Large intestine (tissue), 3 donors: ENCODE measurements around the gene ANO2. TPM values are rescaled to one million over a fixed set of nuclear protein-coding genes. Genes with fewer than 3 reads are reported as not detected.

Experiments used
- DNase-seq, 2 donors: peaks; one replicate each; pipeline versions ENCODE4 v3.0.0 to v3.0.0-alpha.2; 2013
- H3K27ac ChIP-seq: one replicate; pipeline ENCODE4 v1.5.1; 2013; ENCODE audit warnings: low read length
- H3K27me3 ChIP-seq: 2 replicates; pipeline ENCODE4 v1.6.1; 2013; ENCODE audit warnings: low read length; ENCODE audit not compliant: control insufficient read depth, insufficient read depth
- H3K36me3 ChIP-seq: 2 replicates; pipeline ENCODE4 v1.6.1; 2013; ENCODE audit warnings: low read length; ENCODE audit not compliant: control insufficient read depth, insufficient read depth
- H3K4me1 ChIP-seq: one replicate; pipeline ENCODE4 v1.6.1; 2013; ENCODE audit warnings: low read length; ENCODE audit not compliant: control insufficient read depth, insufficient read depth
- H3K4me3 ChIP-seq: one replicate; pipeline ENCODE4 v1.5.1; 2013; ENCODE audit warnings: low read length
- H3K9me3 ChIP-seq: one replicate; pipeline ENCODE4 v1.6.1; 2013; ENCODE audit warnings: mild to moderate bottlenecking, low read depth, low read length, moderate library complexity; ENCODE audit not compliant: control insufficient read depth
- WGBS: methylation state at CpG from one replicate; pipeline ENCODE4 v1.1.5; 2013; ENCODE audit warnings: low lambda C conversion rate; ENCODE audit not compliant: insufficient coverage; 5-methylcytosine and 5-hydroxymethylcytosine counted together
- polyA plus RNA-seq: library from polyadenylated mRNA; unstranded; fragments of 120-200 nt; gene quantifications from one replicate; pipeline ENCODE4 v1.2.1, GENCODE V29; 2013

The ANO2 gene
- polyA plus RNA-seq, 1 donor = 2.7 TPM

DNA sequence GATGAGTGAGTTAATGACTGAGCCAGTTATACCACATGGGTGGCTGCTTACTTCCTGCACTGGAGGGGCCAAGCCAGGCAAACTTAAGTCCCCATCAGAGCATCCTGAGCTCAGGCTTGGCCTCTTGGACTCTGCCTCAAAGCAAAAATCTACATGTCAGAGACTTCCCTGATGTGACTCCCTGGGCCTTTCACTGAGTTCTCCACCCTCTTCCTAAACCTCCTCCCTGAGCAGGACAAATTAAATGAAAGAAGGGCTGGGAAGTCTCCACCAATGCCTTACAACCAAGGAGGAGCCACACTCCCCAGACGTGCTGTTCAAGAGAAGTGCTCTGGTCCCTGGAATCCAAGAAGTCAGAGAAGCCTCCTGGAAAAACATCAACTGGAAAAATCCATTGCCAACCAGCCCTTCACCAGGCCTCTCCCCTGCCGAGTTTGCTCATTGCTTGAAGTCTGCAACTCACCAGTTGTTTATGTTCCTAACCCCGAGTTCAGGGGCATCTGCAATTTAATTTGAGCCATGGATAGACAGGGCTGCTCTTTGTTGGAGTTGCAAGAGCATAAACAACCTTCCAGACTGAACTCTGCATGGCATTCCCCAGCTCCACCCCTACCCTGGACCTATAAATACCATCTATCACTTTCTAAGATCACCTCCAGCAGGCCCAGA lies 160.5 kb downstream of the ANO2 start:
- Histone ChIP-seq H3K4me1 (no peaks in the 10 kb centered on the region), H3K36me3 (no peaks in the 10 kb centered on the region), H3K9me3 (no peaks in the 10 kb centered on the region), H3K4me3 (no peak overlapping the region), H3K27ac (no peak overlapping the region), H3K27me3 (peaks cover 5% of the 10 kb centered on the region)
- no CpG with 5 or more reads among the region's 3 CpGs for WGBS
- no peak for DNase-seq

- Histone ChIP-seq H3K27me3 (peaks cover 2% of the 10 kb centered on the region), H3K4me1 (no peaks in the 10 kb centered on the region), H3K27ac (no peak overlapping the region), H3K36me3 (no peaks in the 10 kb centered on the region), H3K9me3 (no peaks in the 10 kb centered on the region), H3K4me3 (no peak overlapping the region)
- 90% methylated on average over 2 of the region's 4 CpGs for WGBS
- DNase-seq = no peak
Observed at GRCh38 chr12:5783289-5783920, 161.7 kb downstream of the ANO2 start.

DNA sequence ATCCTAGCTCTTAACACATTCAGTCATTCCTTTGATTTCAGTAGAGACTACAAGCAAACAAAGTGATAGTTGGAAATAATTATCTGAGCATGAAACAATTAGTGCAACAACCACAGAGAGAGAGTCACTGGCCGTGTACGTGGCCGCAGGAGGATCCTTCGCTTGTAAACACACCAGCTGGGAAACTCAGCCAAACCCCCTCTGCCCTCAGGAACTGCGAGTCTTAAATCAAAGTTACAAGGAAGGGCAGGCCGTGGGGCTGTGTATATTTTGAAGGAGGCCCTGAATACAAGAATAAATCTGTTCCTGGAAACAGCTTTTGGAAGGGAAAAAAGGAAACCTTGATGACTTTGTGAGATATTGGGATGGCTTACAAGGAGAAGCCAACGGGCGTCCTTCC lies 164.5 kb downstream of the ANO2 start:
- DNase-seq = no peak
- no CpG with 5 or more reads among the region's 8 CpGs for WGBS
- H3K4me1 ChIP-seq = no peaks in the 10 kb centered on the region

DNA sequence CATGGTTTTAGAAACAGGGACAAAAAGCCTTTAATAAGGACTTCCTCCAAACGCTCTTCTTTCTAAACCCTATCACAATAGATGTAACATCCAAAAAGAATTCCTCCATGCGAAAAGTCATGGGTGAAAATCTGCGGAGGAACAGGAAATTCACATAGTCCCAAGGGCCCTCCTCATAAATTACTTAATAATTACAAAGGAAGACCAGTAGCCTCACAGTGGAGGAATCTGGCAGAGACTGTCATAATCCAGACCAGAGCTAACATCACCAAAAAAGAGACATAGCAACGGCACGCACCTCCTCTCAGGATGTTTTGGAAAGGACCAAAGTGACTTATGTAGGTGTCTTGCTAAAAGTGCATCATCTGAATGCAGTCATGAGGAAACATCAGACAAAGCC lies 165.7 kb downstream of the ANO2 start:
- Histone ChIP-seq H3K4me1 (no peaks in the 10 kb centered on the region), H3K36me3 (no peaks in the 10 kb centered on the region), H3K4me3 (no peak overlapping the region), H3K27me3 (peaks cover 12% of the 10 kb centered on the region), H3K9me3 (no peaks in the 10 kb centered on the region), H3K27ac (no peak overlapping the region)
- no CpG with 5 or more reads among the region's 5 CpGs for WGBS
- no peak for DNase-seq

More for the DNA sequence above, 164.5 kb downstream of the ANO2 start:
- Histone ChIP-seq H3K27ac (no peak overlapping the region), H3K4me3 (no peak overlapping the region), H3K27me3 (peaks cover 12% of the 10 kb centered on the region), H3K36me3 (no peaks in the 10 kb centered on the region), H3K9me3 (no peaks in the 10 kb centered on the region)

DNA sequence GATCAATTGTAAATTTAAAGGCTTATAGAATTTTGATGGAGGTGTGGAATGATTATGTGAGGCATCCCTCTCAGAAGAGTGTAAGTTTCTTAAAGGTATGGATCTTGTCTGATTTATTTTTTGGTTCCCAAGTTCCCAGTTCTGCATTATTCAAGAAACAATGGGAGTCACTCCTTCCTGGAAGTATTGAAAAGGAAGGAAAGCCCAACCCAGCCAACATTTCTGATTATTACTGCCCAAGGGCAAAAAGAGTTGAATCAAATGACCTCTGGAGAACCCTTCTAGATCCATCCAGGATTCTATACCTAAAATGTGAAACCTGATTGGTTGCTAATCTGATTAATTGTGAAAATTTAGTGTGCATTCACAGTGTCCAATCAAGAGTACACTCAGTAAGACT lies 166.2 kb downstream of the ANO2 start:
- DNase-seq = no peak
- Histone ChIP-seq H3K27me3 (peaks cover 14% of the 10 kb centered on the region), H3K9me3 (no peaks in the 10 kb centered on the region), H3K27ac (no peak overlapping the region), H3K4me1 (no peaks in the 10 kb centered on the region), H3K36me3 (no peaks in the 10 kb centered on the region), H3K4me3 (no peak overlapping the region)

DNA sequence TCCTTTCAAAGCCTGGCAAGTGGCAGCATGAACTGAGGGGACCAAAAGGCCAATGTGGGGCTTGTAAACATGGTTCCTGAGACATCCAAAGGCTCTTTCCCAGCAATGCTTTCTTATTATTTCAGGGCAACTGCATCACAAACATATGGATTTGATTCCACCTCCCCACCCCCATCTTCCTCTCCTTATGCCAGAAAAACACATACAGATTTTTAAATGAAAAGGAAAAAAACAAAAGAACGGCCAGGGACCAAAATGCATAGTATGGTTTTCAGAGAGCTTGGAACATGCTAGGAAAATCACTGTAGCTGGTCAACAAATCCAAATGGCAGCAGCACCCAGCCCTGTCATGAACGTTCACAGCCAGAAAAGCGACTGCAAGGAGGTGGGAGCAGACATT lies 167.6 kb downstream of the ANO2 start:
- H3K27ac ChIP-seq = no peak overlapping the region
- H3K36me3 ChIP-seq = no peaks in the 10 kb centered on the region
- H3K4me3 ChIP-seq = no peak overlapping the region
- no CpG with 5 or more reads among the region's 3 CpGs for WGBS
- no peak for DNase-seq
- peaks cover 22% of the 10 kb centered on the region for H3K27me3 ChIP-seq
- no peaks in the 10 kb centered on the region for H3K4me1 ChIP-seq
- no peaks in the 10 kb centered on the region for H3K9me3 ChIP-seq

- no CpG with 5 or more reads among the region's 4 CpGs for WGBS
- peaks cover 22% of the 10 kb centered on the region for H3K27me3 ChIP-seq
- H3K4me3 ChIP-seq = no peak overlapping the region
- H3K9me3 ChIP-seq = no peaks in the 10 kb centered on the region
- H3K4me1 ChIP-seq = no peaks in the 10 kb centered on the region
- no peaks in the 10 kb centered on the region for H3K36me3 ChIP-seq
- H3K27ac ChIP-seq = no peak overlapping the region
- DNase-seq = no peak
Observed at GRCh38 chr12:5776091-5776490, 169.0 kb downstream of the ANO2 start.

DNA sequence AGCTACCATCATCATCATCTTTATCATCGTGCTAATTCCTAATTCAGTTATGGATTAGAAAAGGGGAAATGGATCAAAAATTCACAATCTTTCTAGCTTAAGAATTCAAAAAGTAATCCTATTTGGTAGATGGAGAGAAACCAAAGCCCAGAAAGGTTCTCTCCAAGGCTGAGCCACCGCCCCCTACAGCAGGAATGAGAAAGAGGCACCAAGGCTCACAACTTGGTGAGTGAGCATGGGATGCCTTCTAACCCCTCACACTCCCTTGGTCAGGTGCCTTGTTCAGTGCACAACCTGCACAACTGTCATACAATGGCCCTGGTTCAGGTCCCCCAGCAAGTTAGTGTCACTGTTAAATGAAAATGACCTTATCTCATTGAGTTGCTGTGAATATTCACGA lies 171.5 kb downstream of the ANO2 start:
- DNase-seq = no peak
- H3K4me3 ChIP-seq = no peak overlapping the region
- H3K9me3 ChIP-seq = no peaks in the 10 kb centered on the region
- 93% methylated on average over 2 of the region's 3 CpGs for WGBS
- H3K36me3 ChIP-seq = no peaks in the 10 kb centered on the region
- no peak overlapping the region for H3K27ac ChIP-seq
- no peaks in the 10 kb centered on the region for H3K4me1 ChIP-seq
- peaks cover 25% of the 10 kb centered on the region for H3K27me3 ChIP-seq

GRCh38 chr12:5771756-5772155 lies 173.3 kb downstream of the ANO2 start:
- Histone ChIP-seq H3K27me3 (peaks cover 21% of the 10 kb centered on the region), H3K9me3 (no peaks in the 10 kb centered on the region), H3K4me1 (no peaks in the 10 kb centered on the region), H3K36me3 (no peaks in the 10 kb centered on the region), H3K27ac (no peak overlapping the region), H3K4me3 (no peak overlapping the region)
- 100% methylated on average over 1 of the region's 1 CpG for WGBS
- no peak for DNase-seq

DNA sequence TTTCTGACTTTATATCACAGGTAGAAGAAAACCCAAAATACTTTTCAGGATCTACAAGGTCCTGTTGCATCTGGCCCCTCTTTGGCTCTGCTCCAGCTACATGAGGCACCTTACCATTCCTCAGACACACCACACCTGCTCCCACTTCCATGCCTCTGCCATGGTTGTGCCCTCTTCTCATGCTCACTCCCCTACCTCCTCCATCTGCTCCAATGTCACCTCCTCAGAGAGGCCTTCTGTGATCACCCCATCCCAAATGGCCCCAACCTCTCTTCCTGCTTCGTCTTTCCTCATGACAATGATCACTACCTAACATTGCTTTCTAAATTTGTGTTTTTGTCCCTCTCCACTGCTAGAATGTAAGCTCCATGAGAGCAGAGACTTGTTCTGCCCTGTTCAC lies 174.3 kb downstream of the ANO2 start:
- Histone ChIP-seq H3K27me3 (peaks cover 21% of the 10 kb centered on the region), H3K9me3 (no peaks in the 10 kb centered on the region), H3K36me3 (no peaks in the 10 kb centered on the region), H3K27ac (no peak overlapping the region), H3K4me1 (no peaks in the 10 kb centered on the region), H3K4me3 (no peak overlapping the region)
- no CpG with 5 or more reads among the region's 1 CpG for WGBS
- DNase-seq = no peak

DNA sequence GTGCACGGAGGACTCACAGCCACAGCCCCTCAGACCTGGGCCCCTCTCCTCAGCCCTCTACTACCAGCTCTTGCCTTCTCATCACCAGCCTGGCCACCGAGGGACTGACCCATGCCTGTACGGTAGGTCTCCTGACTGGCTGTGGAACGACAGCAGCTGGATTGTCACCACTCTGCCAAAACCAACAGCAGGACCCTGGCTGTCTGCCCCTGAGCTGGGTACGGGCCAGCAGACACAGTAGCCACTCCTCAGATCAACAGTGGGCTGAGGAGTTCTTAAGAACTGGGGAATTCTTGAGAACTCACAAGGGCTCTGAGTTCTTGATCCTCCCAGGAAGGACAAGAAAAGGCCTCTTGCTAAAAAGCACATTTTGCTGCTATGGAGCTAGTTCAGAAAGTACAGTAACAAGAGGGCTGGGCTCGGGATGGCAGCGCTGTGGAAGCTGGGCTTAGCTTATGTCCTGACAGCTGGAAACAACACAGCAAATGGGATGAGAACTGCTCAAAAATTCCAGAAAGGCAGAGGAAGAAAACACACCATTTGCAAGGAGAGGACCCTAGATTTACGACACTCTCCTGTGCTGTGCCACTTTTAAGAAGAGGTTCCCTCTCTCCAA lies 176.4 kb downstream of the ANO2 start:
- Histone ChIP-seq H3K36me3 (no peaks in the 10 kb centered on the region), H3K4me1 (no peaks in the 10 kb centered on the region), H3K27ac (no peak overlapping the region), H3K27me3 (peaks cover 18% of the 10 kb centered on the region), H3K4me3 (no peak overlapping the region), H3K9me3 (no peaks in the 10 kb centered on the region)
- no peak for DNase-seq
- WGBS = no CpG with 5 or more reads among the region's 8 CpGs
